GM15510 (cell line): Measurements from ENCODE around the gene BACH2.

ENCODE experiments used
- POLR2A ChIP-seq: IDR thresholded peaks from 3 replicates; pipeline ENCODE4 v1.6.1; 2011; ENCODE audit warnings: borderline replicate concordance; ENCODE audit not compliant: insufficient read length; ENCODE audit errors: extremely low read depth

BACH2 gene

DNA sequence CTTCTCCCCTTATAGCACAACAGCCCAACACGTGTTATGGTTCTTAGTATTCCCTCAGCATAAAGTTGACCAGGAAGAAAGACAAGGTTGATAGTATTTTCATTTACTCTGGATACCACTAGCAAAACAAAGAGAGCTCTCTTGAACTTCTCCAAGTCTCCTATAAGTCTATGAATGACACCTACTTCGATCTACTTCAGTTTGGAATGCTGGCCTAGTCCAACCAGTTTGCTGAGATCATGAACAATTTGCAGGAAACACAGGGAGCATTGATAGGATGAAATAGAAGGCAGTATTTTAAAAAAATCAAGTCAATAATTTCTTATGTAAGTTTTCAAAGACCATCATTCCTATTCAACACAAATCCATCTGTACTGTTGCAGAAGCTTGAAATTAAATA, 308.8 kb downstream of the BACH2 start:
- TF ChIP-seq POLR2A: no peak

- no peak for TF ChIP-seq POLR2A
Observed at GRCh38 chr6:89987140-89987539, 309.5 kb downstream of the BACH2 start.

DNA sequence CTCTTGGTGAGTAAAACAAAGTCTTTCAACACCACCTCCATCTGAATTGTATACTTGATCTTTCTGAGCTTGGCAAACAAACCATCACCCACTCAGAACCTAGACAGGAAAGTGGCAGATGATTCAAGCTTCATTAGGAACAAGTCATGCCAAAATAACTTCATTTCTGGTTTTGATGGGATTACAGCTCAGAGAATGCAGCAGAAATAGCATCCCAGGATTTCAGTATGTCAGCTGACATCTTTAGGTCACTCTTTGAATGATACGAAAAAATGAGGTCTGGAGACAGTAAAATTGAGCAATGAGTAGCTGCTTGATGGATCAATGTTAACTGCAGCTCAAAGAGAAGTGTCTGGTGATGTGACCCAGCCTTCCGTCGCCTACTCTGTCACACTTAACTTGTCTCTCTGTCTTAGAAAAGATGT, 310.0 kb downstream of the BACH2 start:
- TF ChIP-seq POLR2A: no peak

DNA sequence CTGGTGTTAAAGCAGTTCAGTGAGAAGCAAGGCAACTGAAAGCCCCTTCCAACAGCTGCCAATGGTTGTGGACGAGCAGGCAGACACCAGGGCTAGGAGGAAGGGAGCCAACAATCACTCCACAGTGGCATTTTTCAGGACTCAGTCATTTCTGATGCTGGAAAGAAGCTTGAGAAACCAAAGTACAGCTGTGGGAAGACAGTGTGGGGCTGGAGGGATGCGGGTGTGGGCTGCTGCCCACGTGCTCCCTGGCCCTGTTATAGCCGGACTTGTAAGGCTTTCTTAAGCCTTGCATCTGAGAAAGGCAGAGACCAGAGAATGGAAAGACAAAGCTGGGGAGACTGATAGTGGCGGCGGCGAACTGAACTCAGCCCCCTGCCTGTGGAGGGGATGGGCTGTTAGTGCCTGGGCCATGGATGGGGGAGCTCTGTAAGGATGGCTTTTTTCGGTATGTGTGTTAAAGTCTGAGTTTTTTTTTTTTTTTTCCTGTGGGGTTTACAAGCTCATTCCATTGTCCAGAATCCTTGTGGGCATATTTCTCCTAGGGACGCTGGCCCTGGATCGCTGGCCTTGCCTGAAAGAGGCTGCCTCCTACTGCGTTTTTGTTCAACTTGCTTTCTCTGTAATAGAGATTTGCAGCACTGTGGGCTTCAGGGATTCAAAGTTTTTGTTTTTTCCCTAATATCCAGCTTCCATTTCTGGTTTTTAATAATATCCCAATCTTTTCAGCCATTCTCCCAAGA, 310.7 kb downstream of the BACH2 start:
- TF ChIP-seq POLR2A: no peak

DNA sequence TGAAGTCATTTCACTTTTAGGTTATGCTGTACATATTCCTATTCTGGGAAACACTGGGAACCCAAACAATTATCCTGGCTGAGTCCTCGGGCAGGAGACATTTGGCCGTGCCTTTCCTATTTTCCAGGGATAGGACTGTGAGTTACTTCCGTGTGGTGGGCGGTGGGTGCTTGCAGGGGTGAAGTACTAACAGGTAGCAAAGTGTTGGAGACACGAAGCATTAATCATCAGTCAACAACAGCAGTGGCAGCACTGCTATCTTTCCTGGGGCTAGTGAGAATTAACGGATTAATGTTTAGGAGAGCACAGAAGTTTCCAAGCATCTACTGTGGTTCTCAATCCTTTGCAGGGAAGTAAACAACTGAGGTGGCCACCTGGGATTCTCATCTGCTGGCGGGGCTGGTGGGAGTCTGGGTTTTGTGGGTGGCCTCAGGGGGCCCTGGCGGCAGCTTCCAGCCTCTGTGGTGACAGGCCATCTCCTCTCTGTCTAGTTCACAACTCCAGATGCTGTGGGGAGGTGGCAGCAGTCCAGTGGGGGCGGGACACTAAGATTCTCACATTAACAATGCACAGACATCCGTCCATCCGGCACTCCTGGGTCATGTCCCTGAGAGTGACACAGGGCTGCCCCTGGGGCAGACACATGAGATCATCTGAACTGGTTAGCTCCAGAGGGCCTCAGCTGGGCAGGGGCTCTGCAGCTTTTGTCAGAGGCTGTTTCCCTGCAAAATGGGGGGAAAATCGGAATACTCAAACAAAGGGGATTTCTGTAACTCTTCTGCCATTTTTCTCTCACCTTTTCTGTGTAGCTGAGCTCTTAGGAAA, 311.5 kb downstream of the BACH2 start:
- TF ChIP-seq POLR2A: no peak

- no peak for TF ChIP-seq POLR2A
Observed at GRCh38 chr6:89980353-89980752, 316.3 kb downstream of the BACH2 start.

DNA sequence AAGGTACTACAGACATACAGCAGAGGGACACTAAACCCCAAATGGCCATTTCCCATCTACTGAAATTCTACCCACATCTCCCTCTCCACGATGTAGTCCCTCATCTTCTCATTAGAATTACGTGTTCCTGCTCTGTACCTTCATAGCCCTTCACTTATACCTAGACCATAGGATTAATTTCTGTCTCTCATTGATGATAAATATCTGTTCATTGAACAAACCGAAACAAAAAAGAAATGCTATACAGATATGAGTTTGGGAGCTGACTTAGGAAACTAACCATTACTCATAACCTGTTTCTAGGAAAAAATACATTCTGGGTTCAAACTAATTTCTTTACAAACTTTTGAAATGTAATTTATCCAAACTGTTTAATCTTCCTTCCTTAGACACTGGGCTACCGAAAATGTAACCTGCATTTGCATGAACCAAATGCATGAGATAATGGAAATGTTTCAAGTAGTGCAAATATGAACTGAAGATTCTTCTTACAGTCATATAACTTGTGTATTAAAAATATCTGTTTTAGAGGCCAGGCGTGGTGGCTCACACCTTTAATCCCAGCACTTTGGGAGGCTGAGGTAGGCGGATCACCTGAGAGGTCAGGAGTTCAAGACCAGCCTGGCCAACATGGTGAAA, 317.0 kb downstream of the BACH2 start:
- TF ChIP-seq POLR2A: no peak

GRCh38 chr6:89978749-89979145, 317.9 kb downstream of the BACH2 start:
- TF ChIP-seq POLR2A: no peak

DNA sequence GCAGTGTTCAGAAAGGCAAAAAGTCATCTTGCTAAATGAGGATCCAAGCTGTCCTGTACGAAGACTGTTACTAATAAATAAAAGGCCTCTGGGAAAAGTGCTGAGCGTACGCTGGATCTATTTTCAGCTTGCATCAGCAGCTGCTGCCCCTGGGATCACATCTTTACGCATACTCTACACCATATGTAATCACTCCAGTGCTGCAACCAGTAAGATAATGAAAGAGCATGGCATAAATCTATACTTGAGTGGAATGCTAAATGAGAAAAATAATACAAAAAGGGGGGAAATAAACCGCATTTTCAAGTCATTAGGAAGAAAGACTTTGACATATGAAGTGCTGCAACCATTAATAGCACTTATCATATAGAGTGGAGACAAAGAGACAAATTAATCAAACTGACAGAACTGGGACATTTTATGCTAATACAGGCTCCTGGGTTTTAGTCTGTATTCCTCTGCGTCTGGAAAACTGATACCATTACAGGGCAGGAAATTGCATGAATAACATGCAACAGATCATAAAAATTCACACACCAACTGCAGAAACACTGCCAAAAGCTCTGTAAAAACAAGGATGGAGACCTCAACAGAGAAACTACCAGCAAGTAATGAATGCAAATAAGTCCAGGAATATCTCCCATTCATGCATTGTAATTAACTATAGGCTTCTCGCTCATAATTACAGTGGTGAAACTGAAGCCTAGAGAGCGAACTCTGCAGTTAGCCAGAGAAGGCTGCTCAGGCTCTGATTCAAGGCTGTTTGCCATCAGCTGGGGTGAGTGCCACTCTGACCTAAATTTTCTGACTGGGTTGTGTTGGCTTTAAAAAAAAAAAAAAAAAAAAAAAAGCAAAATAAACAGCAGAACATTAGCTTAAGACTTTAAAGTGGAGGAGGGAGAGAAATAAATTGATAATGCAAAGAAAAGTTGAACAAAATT, 318.6 kb downstream of the BACH2 start:
- no peak for TF ChIP-seq POLR2A

- no peak for TF ChIP-seq POLR2A
Observed at GRCh38 chr6:89976694-89977020, 320.0 kb downstream of the BACH2 start.

GRCh38 chr6:89975991-89976693, 320.5 kb downstream of the BACH2 start:
- TF ChIP-seq POLR2A: no peak

GRCh38 chr6:89975366-89975765, 321.3 kb downstream of the BACH2 start:
- no peak for TF ChIP-seq POLR2A

DNA sequence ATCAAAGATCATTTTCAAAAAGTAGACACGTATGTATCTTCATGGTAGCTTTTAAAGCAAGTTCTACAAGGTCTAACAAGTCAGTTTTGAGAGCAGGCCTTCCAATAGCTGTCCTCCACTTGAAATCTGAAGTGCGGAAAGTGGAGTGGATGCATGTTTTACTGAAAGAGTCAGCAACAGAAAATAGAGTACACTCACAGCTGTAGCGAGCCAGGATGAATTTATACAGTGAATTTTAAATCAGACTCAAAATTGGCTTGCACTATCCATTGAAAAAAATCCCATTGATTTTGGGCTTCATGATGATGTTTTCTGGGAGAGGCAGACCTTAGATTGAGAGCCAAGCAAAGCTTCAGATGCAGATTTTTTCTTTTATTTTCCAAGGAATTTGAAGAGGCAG, 321.8 kb downstream of the BACH2 start:
- TF ChIP-seq POLR2A: no peak

DNA sequence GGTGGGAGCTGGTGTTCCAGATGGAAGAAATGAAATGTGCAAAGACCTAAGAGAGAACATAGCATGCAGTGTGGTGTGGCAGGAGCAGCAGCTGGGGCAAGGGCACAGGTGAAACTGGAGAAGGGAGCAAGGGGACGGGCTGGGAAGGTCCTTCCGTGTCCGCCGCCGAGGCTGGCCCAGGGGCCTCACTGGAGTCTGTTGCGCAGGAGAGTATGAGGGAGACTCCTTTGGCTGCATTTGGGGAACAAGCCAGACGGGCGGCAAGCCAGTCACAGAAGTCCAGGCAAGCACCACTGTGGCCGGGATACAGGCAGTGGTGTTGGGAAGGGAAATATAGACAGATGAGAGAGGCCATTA, 324.6 kb downstream of the BACH2 start:
- TF ChIP-seq POLR2A: no peak
